NCI-H2029 treated with DMSO at 0.1 percent for 48 hours (cell line): Measurements from ENCODE around the gene SYNRG.

Source experiments
- DNase-seq: peaks from one replicate; lab custom pipeline; 2025; lab: John Stamatoyannopoulos, UW

SYNRG gene

GRCh38 chr17:37466471-37466870 is 142.7 kb downstream of the SYNRG start:
- DNase-seq = no peak

- DNase-seq = no peak
Measured at GRCh38 chr17:37465069-37465616, 144.1 kb downstream of the SYNRG start.
